Measurements from ENCODE around the gene FLT3LG. TPM values are rescaled to one million over a fixed set of nuclear protein-coding genes. Genes with fewer than 3 reads are reported as not detected.

Gene FLT3LG
- total and polyA plus RNA-seq, 9 of the 15 experiments (the other 6 are each of a cell fraction or from before 2014, with no cell fraction given): 0.31 to 6.4 (median 1.1) TPM

- DNase-seq (ENCODE audit: extremely low read depth in 1 of 4, low spot score in 3 of 4): no peak
- ChIA-PET CTCF (ENCODE audit: low intra/inter-chr PET ratio) (no interaction called here), POLR2A (interaction anchor here (0.6 to 2.4 kb wide), 4 partner anchors 8 to 33 kb away, joined by 3 to 9 read pairs (median 4); partner anchors contain the start of gene RPS11)
- Histone ChIP-seq H3K27ac (ENCODE audit: extremely low read depth, low read depth, low read length) (no peak overlapping the region), H3K27me3 (ENCODE audit: control insufficient read depth in 2 of 2, insufficient read depth in 2 of 2, low read length in 2 of 2) (no peaks in the 10 kb centered on the region), H3K4me1 (replicated peaks in 1 of 2; ENCODE audit: control insufficient read depth in 2 of 2, insufficient read depth in 2 of 2, low read length in 2 of 2) (peaks cover 0 to 27% of the 10 kb centered on the region in 2 experiments; a peak in 3 of 5 replicates), H3K9me1 (ENCODE audit: control insufficient read depth, insufficient read depth, low read length) (no peaks in the 10 kb centered on the region), H3K36me3 (ENCODE audit: control insufficient read depth, insufficient read depth, low read length) (no peaks in the 10 kb centered on the region), H2AFZ (ENCODE audit: low read depth, low read length) (no peak overlapping the region), H3K79me2 (ENCODE audit: control insufficient read depth, insufficient read depth, low read length) (no peaks in the 10 kb centered on the region), H3K4me3 (no peak overlapping the region), H4K20me1 (replicated peaks; ENCODE audit: control insufficient read depth, insufficient read depth, low read length) (no peaks in the 10 kb centered on the region), H3K9me3 (replicated peaks; ENCODE audit: control insufficient read depth, insufficient read depth, low read depth, low read length) (no peaks in the 10 kb centered on the region), H3K4me2 (ENCODE audit: insufficient read depth, low read length) (no peak overlapping the region), H3K9ac (ENCODE audit: insufficient read depth in 1 of 2, low read depth in 2 of 2, low read length in 2 of 2) (peak overlapping the region in 1 of 2 experiments; percentile 79; a peak in 2 of 4 replicates)
- in situ Hi-C loops (cut with MboI): no loop called here
- intact Hi-C loops (cut with micrococcal nuclease): no loop called here
- 68% methylated on average over 4 of the region's 7 CpGs for WGBS (ENCODE audit: insufficient coverage, low coverage, missing lambda C conversion rate)
- TF ChIP-seq MTA3 (IDR thresholded peaks at IDR 0.05; ENCODE audit: borderline replicate concordance) (no peak), ZNF707 (CRISPR knock-in tag; conservative IDR thresholded peaks at IDR 0.05) (no peak), FOXK1 (CRISPR knock-in tag; IDR thresholded peaks at IDR 0.05; ENCODE audit: borderline replicate concordance) (no peak)
- no peak for ATAC-seq
- FAIRE-seq: no peak
- no TSS peak for BruUV-seq (replicated peaks)
These were observed 7.1 kb downstream of the FLT3LG start for GRCh38 chr19:49481020-49481683.

- ChIA-PET CTCF (ENCODE audit: low intra/inter-chr PET ratio) (no interaction called here), POLR2A (no interaction called here)
- Histone ChIP-seq H3K27me3 (ENCODE audit: control insufficient read depth in 2 of 2, insufficient read depth in 2 of 2, low read length in 2 of 2) (no peaks in the 10 kb centered on the region), H2AFZ (ENCODE audit: low read depth, low read length) (peak overlapping the region; percentile 96), H3K9ac (ENCODE audit: insufficient read depth in 1 of 2, low read depth in 2 of 2, low read length in 2 of 2) (peak overlapping the region; percentile 59 to 88; a peak in 3 of 4 replicates), H3K9me1 (ENCODE audit: control insufficient read depth, insufficient read depth, low read length) (peaks cover 3% of the 10 kb centered on the region), H3K79me2 (ENCODE audit: control insufficient read depth, insufficient read depth, low read length) (peaks cover 46% of the 10 kb centered on the region), H3K4me1 (replicated peaks in 1 of 2; ENCODE audit: control insufficient read depth in 2 of 2, insufficient read depth in 2 of 2, low read length in 2 of 2) (peaks cover 19 to 32% of the 10 kb centered on the region in 2 experiments; a peak in 3 of 5 replicates), H3K4me3 (no peak overlapping the region), H4K20me1 (replicated peaks; ENCODE audit: control insufficient read depth, insufficient read depth, low read length) (peaks cover 30% of the 10 kb centered on the region), H3K36me3 (ENCODE audit: control insufficient read depth, insufficient read depth, low read length) (peaks cover 38% of the 10 kb centered on the region), H3K27ac (ENCODE audit: extremely low read depth, low read depth, low read length) (peak overlapping the region; percentile 83; the same call in 2 of the 3 replicates), H3K9me3 (replicated peaks; ENCODE audit: control insufficient read depth, insufficient read depth, low read depth, low read length) (no peaks in the 10 kb centered on the region), H3K4me2 (ENCODE audit: insufficient read depth, low read length) (no peak overlapping the region)
- ATAC-seq: no peak
- BruUV-seq (replicated peaks): no TSS peak
- intact Hi-C loops (cut with micrococcal nuclease): no loop called here
- no peak for DNase-seq (ENCODE audit: extremely low read depth in 1 of 4, low spot score in 3 of 4)
- 68% methylated on average over 5 of the region's 7 CpGs for WGBS (ENCODE audit: insufficient coverage, low coverage, missing lambda C conversion rate)
- FAIRE-seq: no peak
- in situ Hi-C loops (cut with MboI): no loop called here
- TF ChIP-seq RBM15 (IDR thresholded peaks at IDR 0.05; ENCODE audit: insufficient read depth, low read length) (no peak), ZNF354B (CRISPR knock-in tag; IDR thresholded peaks at IDR 0.05) (no peak), PML (IDR thresholded peaks at IDR 0.05; ENCODE audit: low read length) (no peak), LARP7 (IDR thresholded peaks at IDR 0.05) (no peak), HSF4 (CRISPR knock-in tag; IDR thresholded peaks at IDR 0.05; ENCODE audit: borderline replicate concordance) (no peak), NR2F6 (CRISPR knock-in tag; IDR thresholded peaks at IDR 0.05) (no peak), CREB1 (IDR thresholded peaks at IDR 0.05) (no peak), CREB1 (CRISPR knock-in tag; IDR thresholded peaks at IDR 0.05) (no peak), SREBF2 (CRISPR knock-in tag; IDR thresholded peaks at IDR 0.05) (no peak), MLX (CRISPR knock-in tag; conservative IDR thresholded peaks at IDR 0.05) (no peak), ILF3 (IDR thresholded peaks at IDR 0.05; ENCODE audit: borderline replicate concordance) (no peak), DMBX1 (CRISPR knock-in tag; IDR thresholded peaks at IDR 0.05; ENCODE audit: borderline replicate concordance) (no peak), RHOXF2B (CRISPR knock-in tag; conservative IDR thresholded peaks at IDR 0.05) (no peak), DIDO1 (tag; IDR thresholded peaks at IDR 0.05; ENCODE audit: low read depth) (no peak), ARNT (IDR thresholded peaks at IDR 0.05) (no peak)
These were observed 12.2 kb downstream of the FLT3LG start for GRCh38 chr19:49486232-49486631.
